HG03039 (cell line): Measurements from ENCODE around the gene TSPAN16.
"Not testable (repeated sequence)": the region's sequence is repeated elsewhere in the genome, so short reads cannot be mapped to it uniquely, and the experiment has no call there.

ENCODE experiments used
- ATAC-seq: cut with Tn5 transposase; IDR thresholded peaks from one replicate; pipeline ENCODE4 v1.9.1; 2021; ENCODE audit warnings: mild to moderate bottlenecking, moderate library complexity; ENCODE audit not compliant: unreplicated experiment

Gene TSPAN16

DNA sequence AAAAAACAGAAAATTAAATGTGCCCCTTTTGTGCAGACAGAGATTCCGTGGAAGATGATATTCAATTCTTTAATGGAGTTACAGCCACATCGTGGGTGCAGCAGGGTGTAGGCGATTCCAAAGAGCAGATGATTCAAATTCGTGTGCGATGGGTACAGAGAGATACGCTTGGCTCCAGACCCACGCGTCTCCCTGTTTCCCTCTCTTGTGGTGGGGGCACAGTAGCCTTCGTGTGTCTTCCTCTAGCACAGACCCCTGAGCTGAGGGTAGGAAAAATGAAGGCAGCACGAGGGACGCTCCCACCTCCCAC is 4.8 kb downstream of the TSPAN16 start:
- ATAC-seq = no peak

DNA sequence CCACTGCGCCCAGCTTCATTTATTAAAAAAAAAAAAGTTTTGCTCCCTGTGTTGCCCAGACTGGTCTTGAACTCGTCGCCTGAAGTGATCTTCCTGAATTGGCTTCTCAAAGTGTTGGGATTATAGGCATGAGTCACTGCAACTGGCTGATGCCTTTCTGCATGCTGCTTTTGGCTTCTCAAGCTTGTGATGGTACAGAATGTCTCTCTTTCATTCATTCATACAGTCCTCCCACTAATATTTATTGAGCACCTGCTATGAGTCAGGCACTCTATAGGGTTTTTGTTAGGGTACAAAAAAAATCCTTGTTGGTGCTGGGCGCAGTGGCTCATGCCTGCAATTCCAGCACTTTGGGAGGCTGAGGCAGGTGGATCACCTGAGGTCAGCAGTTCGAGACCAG is 9.0 kb downstream of the TSPAN16 start:
- no peak for ATAC-seq

DNA sequence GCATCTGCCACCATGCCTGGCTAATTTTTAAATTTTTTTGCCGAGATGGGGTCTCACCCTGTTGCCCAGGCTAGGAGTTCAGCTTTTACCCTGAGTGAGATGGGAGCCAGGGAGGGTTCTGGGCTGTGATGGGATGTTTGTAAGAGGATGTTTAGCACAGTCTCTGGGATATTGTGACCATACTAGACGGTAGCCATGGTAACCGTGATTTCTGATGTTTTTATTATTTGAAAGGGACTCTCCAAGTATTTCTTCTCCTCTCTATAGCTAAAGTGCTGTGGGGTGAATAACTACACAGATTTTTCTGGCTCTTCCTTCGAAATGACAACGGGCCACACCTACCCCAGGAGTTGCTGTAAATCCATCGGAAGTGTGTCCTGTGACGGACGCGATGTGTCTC is 10.4 kb downstream of the TSPAN16 start:
- no peak for ATAC-seq

DNA sequence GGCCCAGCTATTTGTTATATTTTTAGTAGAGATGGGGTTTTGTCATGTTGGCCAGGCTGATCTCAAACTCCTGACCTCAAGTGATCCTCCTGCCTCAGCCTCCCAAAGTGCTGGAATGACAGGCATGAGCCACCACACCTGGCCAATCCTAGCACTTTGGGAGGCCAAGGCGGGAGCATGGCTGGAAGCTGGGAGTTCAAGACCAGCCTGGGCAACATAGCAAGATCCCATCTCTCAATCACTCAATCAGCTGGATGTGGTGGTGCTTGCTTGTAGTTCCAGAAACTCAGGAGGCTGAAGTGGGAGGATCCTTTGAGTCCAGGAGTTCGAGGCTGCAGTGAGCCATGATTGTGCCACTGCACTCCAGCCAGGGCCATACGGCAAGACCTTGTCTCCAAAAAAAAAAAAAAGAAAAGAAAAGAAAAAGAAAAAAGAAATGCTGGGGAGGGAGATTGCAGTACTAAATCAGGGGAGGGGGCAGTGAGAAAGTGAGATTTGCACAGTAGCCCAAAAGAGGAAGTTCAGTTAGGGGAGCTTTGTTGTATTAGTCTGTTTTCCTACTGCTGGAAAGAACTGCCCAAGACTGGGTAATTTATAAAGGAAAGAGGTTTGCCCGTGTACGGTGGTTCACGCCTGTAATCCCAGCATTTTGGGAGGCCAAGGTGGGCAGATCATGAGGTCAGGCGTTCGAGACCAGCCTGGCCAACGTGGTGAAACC is 24.5 kb downstream of the TSPAN16 start:
- ATAC-seq = not testable (repeated sequence)

DNA sequence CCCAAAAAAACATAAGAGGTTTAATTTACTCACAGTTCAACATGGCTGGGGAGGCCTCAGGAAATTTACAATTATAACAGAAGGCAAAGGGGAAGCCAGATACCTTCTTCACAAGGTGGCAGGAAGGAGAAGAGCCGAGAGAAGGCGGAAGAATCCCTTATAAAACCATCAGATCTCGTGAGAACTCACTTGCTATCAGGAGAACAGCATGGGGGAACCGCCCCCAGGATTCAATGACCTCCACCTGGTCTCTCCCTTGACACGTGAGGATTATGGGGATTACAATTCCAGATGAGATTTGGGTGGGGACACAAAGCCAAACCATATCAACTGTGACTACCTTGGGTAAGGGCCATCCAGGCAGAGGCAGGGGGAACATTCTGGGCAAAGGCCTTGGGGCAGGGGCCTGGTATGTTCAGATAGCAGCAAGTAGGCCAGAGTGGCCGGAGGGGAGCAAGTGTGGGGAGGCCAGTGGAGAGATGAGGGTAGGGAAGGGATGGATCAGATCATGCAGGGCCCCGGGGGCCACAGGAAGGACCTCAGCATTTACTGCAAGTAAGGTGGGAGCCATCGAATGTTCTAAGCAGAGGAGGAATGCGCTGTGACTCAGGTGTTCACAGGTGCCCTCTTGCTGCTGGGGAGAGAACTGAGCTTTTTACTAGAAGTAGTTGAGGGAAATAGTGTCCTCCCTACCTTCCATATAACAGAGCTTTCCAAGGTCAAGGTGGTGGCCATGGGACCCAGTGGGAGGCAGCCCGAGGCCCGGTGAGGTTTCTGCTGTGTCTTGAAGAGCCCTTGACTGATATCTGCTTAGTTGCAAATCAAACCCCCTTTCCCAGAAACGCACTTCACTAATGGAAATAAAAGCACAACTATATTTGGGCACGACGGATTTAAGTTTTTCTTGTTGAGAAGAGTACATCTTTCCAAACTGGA is 25.5 kb downstream of the TSPAN16 start:
- no peak for ATAC-seq

DNA sequence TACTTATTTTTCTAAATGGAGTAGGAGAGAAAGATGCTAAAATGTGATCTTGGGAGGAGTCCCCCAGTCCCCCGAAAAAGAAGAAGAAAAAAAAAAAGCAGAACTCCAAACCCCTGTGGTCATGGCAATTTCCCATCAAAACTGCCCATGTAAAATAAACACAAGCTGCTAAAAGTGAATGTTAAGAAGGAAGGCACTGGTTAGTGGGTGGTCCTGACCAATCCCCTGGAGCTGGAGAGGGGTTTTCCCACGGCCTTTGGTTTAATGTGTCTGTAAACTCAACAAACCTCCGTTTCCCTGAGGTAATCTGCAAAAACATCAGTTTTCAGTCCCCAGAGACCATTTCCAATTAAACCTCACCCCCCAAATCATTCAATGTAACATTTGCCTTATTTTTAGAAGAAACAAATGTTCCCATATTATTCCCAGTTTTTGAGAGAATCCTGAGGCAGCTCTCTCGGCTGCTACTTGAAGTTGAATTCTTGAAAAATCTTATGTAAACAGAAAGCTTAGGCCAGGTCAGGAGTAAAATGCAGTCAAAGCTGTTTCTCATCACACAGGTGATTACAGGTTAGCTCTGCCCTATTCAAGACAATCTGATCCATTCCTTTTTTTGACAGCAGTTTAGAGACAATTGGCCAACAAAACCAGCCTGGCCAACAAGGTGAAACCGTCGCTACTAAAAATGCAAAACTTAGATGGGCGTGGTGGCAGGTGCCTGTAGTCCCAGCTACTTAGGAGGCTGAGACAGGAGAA is 26.5 kb downstream of the TSPAN16 start:
- ATAC-seq = no peak

DNA sequence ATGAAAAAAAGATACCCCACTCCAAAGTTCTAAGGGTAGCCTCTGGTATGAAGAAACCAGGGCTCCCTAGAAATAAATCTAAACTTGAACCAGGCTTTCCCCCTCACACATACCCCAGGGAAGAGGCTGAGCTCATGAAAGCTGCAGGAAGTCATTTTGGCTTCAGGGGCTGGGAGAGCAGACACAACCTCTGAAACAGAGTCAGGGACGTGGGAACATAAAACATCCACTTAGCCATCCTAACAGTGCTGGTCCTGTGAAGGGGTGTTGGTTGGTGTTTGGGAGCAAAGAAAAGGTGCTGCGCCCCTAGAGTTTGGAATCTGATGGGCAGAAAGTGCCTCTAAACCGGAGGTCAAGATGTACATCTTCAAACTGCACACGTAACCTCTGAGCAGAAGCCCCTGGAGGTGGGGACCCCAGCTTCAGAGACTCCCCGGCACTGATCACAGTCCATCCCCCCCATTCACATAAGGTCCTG is 27.7 kb downstream of the TSPAN16 start:
- no peak for ATAC-seq

DNA sequence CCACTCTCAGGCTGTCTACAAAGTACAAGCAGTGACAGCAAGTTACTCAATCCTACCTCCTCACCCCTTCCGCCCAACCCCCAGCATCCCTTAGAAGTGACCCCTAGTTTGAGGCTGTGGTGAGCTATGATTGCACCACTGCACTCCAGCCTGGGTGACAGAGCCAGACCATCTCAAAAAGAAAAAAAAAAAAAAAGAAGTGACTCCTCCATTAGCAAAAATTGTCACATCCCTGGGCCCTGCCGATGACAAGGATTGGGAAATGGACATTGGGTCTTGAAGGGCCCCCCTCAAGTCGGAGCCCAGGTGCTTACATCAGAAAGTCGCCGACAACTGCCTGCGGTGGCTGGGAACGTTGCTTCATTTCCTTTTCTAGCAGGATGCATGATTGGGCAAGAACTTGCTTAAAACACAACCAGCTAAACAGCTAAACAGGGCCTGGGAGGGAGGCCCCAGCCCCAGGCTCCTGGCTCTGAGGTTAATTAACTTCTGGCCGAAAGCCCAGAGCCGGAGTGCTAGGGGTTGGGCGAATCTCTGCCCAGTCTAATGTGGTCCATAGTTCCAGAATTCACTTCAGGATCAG is 28.2 kb downstream of the TSPAN16 start:
- no peak for ATAC-seq

DNA sequence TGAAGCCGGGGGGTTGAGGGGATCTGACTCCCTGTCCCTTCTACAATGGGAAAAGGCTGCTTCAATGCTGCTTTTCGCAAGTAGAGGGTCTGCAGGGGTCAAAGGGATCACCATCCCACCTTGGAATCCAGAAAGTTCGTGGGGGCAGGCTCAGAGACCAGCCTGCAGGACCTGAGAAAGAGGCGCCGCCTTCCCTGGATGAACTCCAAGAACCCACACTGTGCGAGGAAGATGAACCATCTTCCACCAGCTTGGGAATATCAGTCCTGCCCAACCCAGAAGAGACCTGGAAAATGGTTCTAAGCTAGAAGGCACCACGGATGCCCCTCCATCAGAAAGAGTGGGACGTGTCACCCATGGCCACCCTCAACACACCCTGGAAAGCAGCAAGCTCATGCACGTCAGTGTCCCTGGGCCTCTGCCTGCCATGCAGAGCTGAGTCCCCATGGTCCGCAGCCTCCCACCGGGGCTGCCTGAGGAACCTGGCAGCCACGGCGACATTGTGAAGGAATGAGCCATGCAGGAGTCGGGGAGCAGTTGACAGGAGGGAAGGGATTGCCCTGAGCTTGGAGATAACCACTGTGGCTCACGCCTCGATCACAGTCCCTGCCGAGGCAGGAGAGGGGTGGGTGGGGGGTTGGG is 28.9 kb downstream of the TSPAN16 start:
- ATAC-seq = no peak

DNA sequence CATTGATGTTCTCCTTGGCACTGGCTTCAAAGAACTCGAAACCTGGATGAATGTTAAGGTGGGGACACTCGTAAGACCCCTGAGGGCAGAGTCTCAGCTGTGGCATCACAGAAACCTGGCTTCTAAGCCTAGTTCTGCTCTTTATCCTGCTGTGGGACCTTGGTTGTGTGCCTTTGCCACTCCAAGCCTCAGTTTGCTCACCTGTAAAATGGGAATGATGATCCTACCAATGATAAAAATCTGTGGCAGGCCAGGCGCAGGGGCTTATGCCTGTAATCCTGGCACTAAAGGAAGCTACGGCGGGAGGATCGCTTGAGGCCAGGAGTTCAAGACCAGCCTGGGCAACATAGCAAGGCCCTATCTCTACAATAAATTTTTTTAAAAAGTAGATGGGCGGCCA is 29.6 kb downstream of the TSPAN16 start:
- no peak for ATAC-seq

DNA sequence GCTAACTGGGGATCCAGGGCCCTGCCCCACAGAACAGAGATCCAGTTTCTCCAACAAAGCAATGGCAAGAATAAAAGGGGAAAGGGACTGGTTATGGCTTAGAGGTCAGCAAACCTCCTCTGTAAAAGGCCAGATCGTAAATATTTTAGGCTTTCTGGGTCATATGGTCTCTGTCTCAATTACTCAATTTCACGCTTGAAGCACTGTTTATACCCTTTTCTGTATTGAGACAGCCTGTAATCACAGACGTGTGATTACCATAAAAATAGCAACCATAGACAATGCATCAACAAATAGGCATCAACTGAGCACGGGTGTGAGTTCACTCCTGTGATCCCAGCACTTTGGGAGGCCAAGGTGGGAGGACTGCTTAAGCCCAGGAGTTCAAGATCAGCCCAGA is 34.2 kb downstream of the TSPAN16 start:
- ATAC-seq = no peak

DNA sequence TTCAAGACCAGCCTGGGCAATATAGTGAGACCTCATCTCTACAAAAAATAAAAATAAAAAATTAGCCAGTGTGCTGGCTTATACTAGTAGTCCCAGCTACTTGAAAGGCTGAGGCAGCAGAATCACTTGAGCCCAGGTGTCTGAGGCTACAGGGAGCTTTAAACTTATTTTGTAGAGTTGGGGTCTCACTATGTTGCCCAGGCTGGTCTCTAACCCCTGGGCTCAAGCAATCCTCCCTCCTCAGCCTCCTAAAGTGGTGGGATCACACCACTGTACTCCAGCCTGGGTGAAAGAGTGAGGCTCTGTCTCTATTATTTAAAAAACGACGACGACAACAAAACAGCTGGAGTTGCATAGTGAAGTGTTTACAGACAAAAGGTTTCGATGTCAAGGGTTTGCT is 35.5 kb downstream of the TSPAN16 start:
- no peak for ATAC-seq

DNA sequence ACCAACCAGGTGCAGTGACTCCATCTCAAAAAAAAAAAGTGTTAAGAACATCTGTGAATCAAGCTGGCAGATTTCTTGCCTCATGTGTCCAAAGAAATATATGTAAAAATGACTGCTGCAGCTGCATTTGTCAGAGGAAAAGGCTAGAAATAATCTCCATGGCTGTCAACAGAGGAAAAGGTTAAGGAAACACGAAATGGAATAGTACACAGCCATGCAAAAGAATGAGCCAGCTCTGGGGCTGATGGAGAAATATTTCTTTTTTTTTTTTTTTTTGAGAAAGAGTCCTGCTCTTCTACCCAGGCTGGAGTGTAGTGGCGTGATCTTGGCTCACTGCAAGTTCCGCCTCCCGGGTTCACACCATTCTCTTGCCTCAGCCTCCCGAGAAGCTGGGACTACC is 36.9 kb downstream of the TSPAN16 start:
- ATAC-seq = no peak

DNA sequence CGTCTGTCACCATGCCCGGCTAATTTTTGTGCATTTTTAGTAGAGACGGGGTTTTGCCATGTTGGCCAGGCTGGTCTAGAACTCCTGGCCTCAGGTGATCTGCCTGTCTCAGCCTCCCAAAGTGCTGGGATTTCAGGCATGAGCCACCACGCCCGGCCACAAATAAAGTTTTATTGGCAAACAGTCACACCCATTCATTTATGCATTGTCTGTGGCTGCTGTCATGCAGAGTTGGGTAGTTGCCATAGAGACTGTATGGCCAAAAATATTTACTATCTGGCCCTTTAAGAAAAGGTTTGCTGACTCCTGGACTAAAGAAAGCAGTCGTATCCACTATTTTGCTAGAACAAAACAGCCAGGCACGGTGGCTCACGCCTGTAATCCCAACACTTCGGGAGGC is 37.9 kb downstream of the TSPAN16 start:
- ATAC-seq = not testable (repeated sequence)

DNA sequence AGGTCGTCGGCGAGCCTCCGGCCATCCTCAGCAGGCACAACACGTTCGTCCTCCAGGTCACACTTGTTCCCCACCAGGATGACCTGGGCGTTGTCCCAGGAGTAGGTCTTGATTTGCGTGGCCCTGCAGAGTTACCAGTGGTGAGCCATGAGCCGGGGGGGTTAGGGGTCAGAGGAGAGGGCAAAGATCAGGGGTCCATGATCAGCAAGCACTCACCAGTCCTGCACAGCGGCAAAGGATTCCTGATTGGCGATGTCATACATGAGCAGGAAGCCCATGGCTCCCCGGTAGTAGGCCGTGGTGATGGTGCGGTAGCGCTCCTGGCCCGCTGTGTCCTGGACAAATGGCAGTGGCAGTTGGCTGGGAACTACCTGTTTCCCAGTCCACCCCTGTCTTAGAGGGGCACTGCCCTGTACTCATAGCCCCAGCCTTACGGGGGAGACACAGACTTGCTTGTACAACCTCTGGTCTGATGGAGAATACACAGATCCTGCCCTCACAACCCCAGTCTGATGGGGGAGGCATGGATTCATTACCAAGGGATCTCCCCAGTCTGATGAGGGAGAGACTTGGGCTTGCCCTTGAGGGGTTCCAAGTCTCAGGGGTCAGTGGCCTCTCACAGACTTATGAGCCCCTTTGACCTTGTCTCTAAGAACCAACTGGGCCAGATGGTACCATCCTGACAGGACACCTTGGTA is 39.6 kb downstream of the TSPAN16 start:
- ATAC-seq = no peak

DNA sequence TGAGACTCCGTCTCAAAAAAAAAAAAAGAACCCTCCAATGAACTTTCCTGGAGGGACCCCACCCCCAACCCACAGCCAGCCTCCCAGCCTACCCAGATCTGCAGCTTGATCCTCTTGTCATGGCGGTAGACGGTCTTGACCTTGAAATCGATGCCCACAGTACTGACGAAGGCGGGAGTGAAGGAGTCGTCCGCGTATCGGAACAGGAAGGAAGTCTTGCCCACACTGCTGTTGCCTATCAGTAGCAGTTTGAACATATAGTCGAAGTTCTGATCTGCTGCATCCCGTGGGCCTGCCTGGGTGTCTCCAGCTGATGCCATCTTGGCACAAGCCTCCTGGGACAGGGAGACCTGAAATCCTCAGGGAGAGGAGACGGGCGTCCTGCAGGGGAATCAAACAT is 41.1 kb downstream of the TSPAN16 start:
- no peak for ATAC-seq

DNA sequence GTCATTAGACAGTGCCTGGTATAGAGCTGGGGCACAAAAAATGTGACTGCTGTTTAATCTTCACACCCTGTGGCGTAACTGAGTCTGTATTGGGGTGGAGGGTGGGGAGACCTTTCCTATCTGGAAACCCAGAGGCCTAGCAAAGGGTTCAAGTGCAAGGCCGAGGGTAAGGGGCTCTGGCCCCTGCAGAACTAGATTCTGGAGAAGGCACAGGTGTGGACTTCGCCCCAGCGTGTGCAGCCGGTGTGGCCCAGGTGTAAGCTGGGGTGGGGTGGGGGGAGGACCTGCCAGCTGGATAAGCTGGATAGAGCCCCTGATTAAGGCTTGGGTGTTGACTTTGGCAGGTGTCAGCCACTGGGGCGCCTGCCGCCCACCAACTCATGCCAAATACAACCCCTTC is 42.2 kb downstream of the TSPAN16 start:
- no peak for ATAC-seq

DNA sequence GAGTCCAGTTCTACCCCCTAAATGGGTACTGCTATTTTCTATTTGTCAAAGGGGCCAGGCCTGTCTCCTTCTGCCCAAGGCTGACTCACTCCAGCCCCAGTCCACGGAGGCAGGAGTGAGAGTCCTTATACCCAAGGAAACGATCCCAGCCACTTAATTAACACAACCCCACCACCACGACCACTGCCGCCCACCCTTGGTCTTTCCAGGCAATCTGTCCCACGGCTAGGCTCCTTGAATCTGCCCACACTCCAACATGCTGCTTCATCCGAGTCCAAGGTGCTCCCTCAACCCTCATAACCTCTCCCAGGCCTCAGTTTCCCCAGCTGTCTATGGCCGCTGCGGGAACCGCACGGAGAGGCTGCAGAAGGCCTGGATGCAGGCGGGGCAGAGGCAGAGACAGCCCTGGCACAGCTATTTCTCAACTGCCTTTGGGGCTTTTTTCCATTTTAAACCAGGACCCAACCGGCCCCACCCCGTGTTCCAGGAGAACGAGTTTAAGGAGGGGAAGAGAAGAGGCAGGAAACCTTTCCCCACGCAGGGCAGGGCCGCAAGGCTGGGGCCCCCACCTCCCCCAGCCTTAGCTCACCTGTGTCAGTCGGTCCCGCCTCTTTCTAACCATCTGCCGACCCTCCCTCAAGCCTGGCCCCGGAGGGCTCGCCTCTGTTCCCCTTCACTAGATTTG is 42.8 kb downstream of the TSPAN16 start:
- no peak for ATAC-seq

DNA sequence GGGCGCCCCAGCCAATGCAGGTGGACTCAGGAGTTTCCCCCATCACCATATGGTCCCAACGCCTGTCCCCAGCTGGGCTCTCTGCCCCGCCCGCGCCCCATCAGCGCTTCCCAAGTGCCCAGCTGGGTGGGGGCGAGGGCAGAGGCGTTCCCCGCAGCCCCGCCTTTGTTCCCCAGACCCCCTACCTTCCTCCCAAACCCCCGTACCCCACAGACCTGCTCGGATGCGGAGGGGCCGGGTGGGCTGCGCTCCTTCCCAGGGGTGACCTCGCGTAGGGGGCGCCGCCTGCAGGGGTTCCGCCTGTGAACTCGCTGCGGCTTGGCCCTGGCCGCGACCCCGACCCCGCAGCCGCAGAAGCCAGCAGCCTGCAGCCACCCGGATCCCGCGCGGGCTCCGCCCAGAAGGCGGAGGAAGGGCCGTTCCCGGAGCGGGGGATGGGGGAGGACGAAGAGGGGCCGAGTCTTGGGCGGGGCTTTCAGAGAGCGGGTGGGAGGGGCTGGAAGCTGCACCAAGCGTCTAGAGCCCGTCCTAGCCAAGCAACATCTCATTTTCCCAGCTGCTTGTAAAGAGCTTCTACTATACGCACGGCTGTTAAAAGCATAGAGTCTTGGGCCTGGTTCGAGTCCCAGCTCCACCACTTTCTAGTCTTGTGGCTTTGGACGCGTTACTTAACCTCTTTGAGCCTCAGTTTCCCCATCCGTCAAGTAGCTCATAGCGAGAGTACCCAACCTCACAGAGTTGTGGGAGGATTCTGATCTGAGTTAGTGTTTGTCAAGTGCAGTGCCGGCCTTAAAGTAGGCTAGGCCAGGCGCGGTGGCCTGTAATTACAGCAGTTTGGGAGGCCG is 43.5 kb downstream of the TSPAN16 start, which contains the start of gene RAB3D:
Gene RAB3D, minus strand, starts transcription at position 404 of the 845 bp plus-strand sequence. CDS start 2,258 bp downstream, outside the sequence.
- ATAC-seq = peak; percentile 77
